ENCODE results near the gene TBC1D22A.

The TBC1D22A gene

GRCh38 chr22:46841522-46841921, 79.1 kb downstream of the TBC1D22A start:
- DNase-seq, result no peak

GRCh38 chr22:46842606-46843005, 80.2 kb downstream of the TBC1D22A start:
- no peak for DNase-seq

- no peak for DNase-seq
Measured at GRCh38 chr22:46843821-46844255, 81.4 kb downstream of the TBC1D22A start.

GRCh38 chr22:46844606-46845210, 82.3 kb downstream of the TBC1D22A start:
- DNase-seq, result no peak

GRCh38 chr22:46845296-46846149, 83.1 kb downstream of the TBC1D22A start:
- no peak for DNase-seq

GRCh38 chr22:46846150-46846831, 83.8 kb downstream of the TBC1D22A start:
- no peak for DNase-seq

GRCh38 chr22:46846832-46847355, 84.4 kb downstream of the TBC1D22A start:
- no peak for DNase-seq

- no peak for DNase-seq
Measured at GRCh38 chr22:46848197-46848596, 85.7 kb downstream of the TBC1D22A start.

- DNase-seq, result no peak
Measured at GRCh38 chr22:46849101-46849500, 86.7 kb downstream of the TBC1D22A start.

- DNase-seq, result no peak
Measured at GRCh38 chr22:46849951-46850350, 87.5 kb downstream of the TBC1D22A start.

GRCh38 chr22:46851311-46851710, 88.9 kb downstream of the TBC1D22A start:
- no peak for DNase-seq

- DNase-seq, result no peak
Measured at GRCh38 chr22:46851941-46852340, 89.5 kb downstream of the TBC1D22A start.

GRCh38 chr22:46852771-46853170, 90.3 kb downstream of the TBC1D22A start:
- no peak for DNase-seq

GRCh38 chr22:46853191-46853590, 90.7 kb downstream of the TBC1D22A start:
- DNase-seq, result no peak

GRCh38 chr22:46854125-46854870, 91.8 kb downstream of the TBC1D22A start:
- peak; percentile 95 to 98 (median 98) for DNase-seq

GRCh38 chr22:46855681-46856080, 93.2 kb downstream of the TBC1D22A start:
- DNase-seq, result no peak

GRCh38 chr22:46856661-46857060, 94.2 kb downstream of the TBC1D22A start:
- no peak for DNase-seq

GRCh38 chr22:46857142-46857884, 94.9 kb downstream of the TBC1D22A start:
- DNase-seq, result no peak

- DNase-seq, result no peak
Measured at GRCh38 chr22:46857885-46858143, 95.4 kb downstream of the TBC1D22A start.

GRCh38 chr22:46858181-46858771, 95.8 kb downstream of the TBC1D22A start:
- no peak for DNase-seq

- DNase-seq, result no peak
Measured at GRCh38 chr22:46860562-46860961, 98.1 kb downstream of the TBC1D22A start.
